AG10803 (cell line): Measurements from ENCODE around the gene TNC.
A peak's percentile ranks its signal among the peaks of the same experiment; 100 is the strongest.

Experiments used
- DNase-seq: peaks from one replicate; pipeline ENCODE4 v3.0.0; 2010; ENCODE audit warnings: low read depth
- H3K4me3 ChIP-seq: 2 replicates; pipeline ENCODE4 v1.5.1; 2011; ENCODE audit warnings: mild to moderate bottlenecking, low read length, control low read depth
- TF ChIP-seq, protein P1 (sequence below): conservative IDR thresholded peaks from 2 replicates; pipeline ENCODE4 v1.5.1; 2011; ENCODE audit warnings: mild to moderate bottlenecking, low read length, control low read depth, inconsistent platforms

Gene TNC

DNA sequence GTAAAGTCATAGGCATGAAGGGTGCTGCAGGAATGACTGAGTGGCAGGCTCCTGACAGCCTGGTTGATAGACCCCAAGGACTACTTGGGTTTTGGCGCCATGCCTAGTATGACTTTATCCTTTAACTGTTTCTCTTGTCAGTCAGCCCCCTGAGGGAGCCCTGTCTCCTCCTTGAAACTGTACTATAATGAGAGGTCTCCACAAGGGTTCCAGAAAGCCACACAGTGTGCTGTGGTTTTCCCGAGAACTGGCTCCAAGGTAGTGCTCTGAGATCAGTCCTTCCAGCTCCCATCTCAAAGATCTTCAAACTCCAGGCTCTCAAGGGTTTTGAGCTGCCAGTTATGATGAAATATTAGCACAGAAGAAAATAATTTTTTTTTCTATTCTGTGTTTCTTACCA lies 26.7 kb upstream of the TNC start:
- no peak for DNase-seq
- TF ChIP-seq, protein P1, sequence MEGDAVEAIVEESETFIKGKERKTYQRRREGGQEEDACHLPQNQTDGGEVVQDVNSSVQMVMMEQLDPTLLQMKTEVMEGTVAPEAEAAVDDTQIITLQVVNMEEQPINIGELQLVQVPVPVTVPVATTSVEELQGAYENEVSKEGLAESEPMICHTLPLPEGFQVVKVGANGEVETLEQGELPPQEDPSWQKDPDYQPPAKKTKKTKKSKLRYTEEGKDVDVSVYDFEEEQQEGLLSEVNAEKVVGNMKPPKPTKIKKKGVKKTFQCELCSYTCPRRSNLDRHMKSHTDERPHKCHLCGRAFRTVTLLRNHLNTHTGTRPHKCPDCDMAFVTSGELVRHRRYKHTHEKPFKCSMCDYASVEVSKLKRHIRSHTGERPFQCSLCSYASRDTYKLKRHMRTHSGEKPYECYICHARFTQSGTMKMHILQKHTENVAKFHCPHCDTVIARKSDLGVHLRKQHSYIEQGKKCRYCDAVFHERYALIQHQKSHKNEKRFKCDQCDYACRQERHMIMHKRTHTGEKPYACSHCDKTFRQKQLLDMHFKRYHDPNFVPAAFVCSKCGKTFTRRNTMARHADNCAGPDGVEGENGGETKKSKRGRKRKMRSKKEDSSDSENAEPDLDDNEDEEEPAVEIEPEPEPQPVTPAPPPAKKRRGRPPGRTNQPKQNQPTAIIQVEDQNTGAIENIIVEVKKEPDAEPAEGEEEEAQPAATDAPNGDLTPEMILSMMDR = no peak
- no peak overlapping the region for H3K4me3 ChIP-seq

GRCh38 chr9:115143689-115144088 lies 25.7 kb upstream of the TNC start:
- DNase-seq = no peak
- H3K4me3 ChIP-seq = no peak overlapping the region
- TF ChIP-seq, protein P1 = no peak

GRCh38 chr9:115142517-115143270 lies 24.7 kb upstream of the TNC start:
- TF ChIP-seq, protein P1 = no peak
- no peak overlapping the region for H3K4me3 ChIP-seq
- DNase-seq = peak; percentile 64

GRCh38 chr9:115142090-115142489 lies 24.1 kb upstream of the TNC start:
- no peak overlapping the region for H3K4me3 ChIP-seq
- DNase-seq = no peak
- TF ChIP-seq, protein P1 = no peak

- no peak for DNase-seq
- TF ChIP-seq, protein P1 = 0 out of 2 replicates have a peak, but pooled peaks have one; percentile 0
Observed at GRCh38 chr9:115141612-115142011, 23.7 kb upstream of the TNC start.

DNA sequence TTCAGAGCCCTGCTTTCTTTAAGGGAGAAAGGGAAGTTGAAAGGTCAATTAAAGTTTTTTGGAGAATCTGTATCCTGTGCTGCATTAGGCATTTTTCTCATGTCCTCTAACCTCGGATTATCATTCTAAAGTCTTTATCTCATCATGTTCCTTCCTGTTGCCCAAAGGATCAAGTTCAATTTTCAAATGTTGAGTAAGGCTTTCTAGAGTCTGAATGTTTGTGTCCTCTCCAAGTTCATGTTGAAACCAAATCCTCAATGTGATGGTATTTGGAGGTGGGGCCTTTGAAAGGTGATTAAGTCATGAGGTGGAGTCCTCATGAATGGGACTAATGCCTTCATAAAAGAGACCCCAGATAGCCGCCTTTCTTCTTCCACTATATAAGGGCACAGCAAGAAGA lies 20.2 kb upstream of the TNC start:
- peak; percentile 47 for DNase-seq
- TF ChIP-seq, protein P1 = no peak
- H3K4me3 ChIP-seq = no peak overlapping the region

More at GRCh38 chr9:115141612-115142011, 23.7 kb upstream of the TNC start:
- H3K4me3 ChIP-seq = no peak overlapping the region

DNA sequence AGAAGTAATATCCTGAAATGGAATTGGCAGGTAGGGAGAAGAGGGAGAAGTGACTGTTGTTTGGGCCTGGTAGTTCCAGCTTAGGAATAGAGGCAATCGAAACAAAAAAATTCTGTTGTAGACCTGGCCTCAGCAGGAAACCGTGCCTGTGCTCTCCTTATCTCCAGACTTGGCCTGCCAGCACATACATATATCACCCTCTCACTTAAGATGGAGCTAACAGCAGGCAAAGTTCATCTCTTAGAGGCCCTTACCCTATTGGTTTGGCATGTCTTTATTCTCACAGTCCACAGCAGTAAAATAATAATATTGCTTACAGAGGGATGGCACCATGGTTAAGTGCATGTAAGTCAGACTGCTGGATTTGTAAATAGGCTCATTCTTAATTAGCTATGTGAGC lies 19.6 kb upstream of the TNC start:
- H3K4me3 ChIP-seq = no peak overlapping the region
- no peak for DNase-seq
- TF ChIP-seq, protein P1 = no peak
